HG02798 (cell line): ENCODE results near the gene C10orf71.
A peak's percentile ranks its signal among the peaks of the same experiment; 100 is the strongest.

Experiments
- ATAC-seq: cut with Tn5 transposase; IDR thresholded peaks from one replicate; pipeline ENCODE4 v1.9.1; 2021; ENCODE audit warnings: mild to moderate bottlenecking; ENCODE audit not compliant: unreplicated experiment, poor library complexity

C10orf71 gene

GRCh38 chr10:49355221-49355620, 56.3 kb downstream of the C10orf71 start:
- no peak for ATAC-seq

DNA sequence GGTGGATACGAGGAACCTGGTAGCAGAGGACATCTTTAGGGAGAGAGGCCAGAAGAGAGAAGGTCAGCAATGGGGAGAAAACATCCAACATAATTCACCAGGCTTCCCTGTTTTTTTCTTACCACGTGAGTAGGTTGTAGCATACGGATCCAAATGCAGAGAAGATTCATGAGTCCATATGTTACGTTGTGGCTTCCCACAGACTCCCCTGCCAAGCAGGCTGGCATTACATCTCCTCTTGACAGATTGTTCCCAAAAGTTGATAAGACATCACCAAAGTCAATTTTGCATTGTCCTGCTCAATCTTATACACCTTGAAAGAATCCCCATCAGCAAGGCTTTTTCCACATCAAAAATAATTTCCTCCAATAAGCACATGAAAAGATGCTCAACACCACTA, 57.2 kb downstream of the C10orf71 start:
- no peak for ATAC-seq

DNA sequence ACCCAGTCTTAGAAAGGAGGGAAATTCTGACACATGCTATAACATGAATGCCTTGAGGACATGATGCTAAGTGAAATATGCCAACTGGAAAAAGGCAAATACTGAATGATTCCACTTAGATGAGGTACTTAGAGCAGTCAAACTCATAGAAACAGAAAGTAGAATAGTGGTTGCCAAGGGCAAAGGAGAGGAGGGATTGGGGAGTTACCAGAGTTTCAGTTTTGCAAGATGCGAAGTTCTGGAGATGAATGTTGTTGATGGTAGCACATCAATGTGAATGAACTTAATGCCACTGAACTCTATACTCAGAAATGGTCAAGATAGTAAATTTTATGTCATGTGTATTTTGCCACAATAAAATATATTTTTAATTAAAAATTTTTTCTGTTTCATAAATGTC, 58.0 kb downstream of the C10orf71 start:
- ATAC-seq: peak; percentile 59

GRCh38 chr10:49357910-49358309, 58.9 kb downstream of the C10orf71 start:
- no peak for ATAC-seq

DNA sequence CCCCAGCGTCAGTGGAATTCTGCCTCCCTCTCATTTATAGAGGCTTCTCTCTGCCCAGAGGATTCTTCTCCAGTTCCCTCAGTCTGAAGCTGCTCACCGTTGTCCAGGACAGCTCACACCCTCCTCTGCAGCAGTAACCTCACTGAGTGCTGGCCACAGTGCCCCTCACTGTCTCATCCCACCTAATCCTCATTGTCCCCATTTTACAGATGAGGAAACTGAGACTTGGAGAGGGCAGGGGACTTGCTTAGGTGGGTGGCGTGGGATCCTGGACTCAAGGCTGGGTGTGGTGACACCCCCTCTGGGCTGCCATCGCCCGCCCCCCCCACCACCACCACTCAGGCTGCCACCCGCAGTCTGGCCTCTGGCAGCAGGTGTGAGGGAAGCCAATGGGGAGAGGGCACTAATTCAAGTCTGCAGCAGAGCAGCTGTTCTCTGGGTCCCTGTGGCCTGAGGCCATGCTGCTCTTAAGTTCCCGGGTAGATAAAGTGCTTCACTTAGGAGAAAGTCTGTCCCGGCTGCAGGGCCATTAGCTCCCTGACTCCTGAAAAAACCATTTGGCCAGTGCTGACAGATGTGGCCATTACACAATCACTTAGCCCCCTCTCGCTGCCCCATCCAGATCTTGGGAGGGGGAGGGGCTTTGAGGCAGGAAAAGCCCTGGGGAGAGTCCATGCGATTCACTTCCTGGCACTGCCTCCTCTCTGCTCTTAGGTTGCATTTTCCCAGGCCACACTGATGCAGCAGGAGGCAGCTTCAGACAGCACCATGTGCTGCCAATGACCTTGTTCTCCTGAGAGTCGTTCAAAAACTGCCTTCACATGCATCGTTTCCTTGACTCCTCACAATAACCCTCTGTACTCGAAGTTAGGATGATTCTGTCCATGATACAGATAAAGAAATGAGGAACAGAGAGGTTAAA, 60.6 kb downstream of the C10orf71 start:
- ATAC-seq: no peak

- no peak for ATAC-seq
Observed at GRCh38 chr10:49360271-49361177, 61.6 kb downstream of the C10orf71 start.

- ATAC-seq: no peak
Observed at GRCh38 chr10:49361178-49361554, 62.2 kb downstream of the C10orf71 start.

- no peak for ATAC-seq
Observed at GRCh38 chr10:49361735-49362568, 63.0 kb downstream of the C10orf71 start.

- peak; percentile 91 for ATAC-seq
Observed at GRCh38 chr10:49362596-49363260, 63.8 kb downstream of the C10orf71 start.

DNA sequence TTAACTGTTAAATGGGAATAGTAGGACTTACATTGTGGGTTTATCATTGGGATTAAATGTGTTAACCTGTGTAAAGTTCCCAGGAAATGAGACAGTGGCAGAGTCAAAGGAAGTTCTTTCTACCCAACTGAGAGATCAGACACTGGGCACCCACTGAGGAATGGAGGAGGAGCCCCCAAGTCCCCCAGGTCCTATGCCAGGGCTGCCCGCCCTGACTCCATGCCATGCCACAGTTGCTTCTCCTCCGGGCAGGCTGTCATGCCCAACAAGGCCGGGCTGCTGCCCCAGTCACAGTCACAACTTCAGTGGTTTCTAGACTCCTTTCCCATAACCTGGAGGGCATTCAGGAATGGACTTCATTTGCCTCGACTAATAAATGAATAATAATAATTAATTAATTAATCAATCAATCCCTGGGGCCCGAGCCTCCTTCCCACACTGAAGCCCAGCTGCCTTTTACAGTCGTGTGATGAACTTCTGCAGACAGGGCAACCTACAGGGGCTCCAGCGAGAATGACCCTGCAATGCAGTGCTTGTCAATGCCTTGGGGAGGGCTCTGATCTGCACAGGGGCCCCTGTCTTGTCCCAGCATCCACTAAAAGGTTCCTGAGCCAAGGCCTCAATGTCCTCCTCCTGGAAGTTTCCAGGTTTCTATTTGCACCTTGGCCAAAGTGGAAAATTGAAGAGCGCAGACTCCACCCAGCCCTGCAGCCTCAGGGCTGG, 64.5 kb downstream of the C10orf71 start:
- ATAC-seq: no peak

- ATAC-seq: no peak
Observed at GRCh38 chr10:49364051-49364450, 65.1 kb downstream of the C10orf71 start.

- no peak for ATAC-seq
Observed at GRCh38 chr10:49364747-49365146, 65.8 kb downstream of the C10orf71 start.

DNA sequence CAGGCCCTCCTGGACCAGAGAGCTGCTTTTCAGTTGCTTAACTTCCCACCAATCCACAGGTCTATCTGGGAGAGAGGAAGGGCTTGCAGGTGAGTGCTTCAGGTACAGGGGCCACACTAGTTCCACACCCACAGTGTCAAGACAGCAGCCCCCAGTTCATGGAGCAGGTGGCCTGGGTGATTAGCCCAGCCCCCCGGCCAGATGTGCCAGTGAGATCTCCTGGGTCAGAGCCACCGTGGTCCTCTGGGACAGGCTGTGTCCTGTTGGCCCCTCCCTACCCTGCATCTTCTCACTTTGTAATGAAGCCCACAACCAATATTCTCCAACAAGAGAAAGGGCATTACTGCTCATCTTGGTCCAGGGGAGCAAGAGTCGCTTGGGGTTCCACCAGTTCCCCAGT, 66.3 kb downstream of the C10orf71 start:
- ATAC-seq: no peak

DNA sequence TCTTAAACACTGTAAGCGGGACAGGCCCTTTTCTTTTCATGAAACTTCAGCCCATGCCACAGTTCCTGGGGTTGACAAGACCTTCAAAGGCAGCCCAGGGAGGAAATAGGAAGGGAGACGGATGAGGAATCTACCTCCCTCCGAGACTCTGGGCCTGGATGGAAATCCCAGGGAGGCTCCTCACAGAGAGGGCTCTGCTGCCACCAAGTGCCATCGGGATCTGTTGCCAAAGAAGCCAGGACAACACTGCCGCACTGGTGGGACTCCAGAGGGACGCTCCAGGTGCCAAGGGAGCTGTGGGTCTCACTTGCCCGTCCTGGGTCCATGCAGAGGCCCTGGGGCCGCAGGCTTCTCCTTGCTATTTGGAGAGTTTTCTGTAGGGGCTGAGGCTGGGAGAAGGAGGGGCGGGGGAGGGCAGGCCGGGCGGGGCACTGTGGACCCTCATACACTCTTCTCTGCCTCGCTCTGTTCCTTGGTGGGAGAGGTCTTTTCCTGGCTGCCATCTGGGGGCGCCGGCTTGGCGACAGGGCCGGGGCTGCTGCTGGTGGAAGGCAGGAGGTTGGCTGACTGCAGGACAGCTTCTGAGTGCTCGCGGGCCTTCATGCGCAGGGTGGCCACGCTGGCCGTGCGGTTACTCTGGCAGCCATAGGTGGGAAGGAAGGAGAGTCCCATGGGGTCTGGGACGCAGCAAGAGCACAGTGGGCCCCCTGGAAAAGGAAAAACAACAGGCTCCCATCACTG, 66.9 kb downstream of the C10orf71 start:
- ATAC-seq: no peak

- ATAC-seq: no peak
Observed at GRCh38 chr10:49366460-49366859, 67.5 kb downstream of the C10orf71 start.

- no peak for ATAC-seq
Observed at GRCh38 chr10:49367600-49367999, 68.6 kb downstream of the C10orf71 start.

DNA sequence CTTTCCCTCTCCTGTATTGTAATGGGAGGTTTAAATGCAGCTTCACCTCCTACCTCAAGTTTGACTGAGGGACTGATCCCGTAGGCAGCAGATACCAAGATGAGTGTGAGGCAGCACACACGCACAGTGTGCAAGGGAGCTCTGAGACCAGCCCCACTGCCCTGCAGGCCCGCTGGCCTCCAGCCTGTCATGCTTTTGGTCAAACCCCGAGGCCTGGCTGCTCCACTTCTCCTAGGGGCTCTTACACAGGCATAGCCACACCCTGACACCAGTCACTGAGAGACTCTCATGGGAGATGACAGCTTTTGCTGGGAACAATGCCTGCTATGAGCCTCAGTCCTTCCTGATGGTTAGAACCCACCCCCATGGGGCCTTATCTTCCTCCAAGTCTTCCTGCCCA, 69.3 kb downstream of the C10orf71 start:
- ATAC-seq: no peak
